Naive thymus-derived CD4-positive, alpha-beta T cell (primary cell): Measurements from ENCODE around the gene EVL. TPM values are rescaled to one million over a fixed set of nuclear protein-coding genes. Genes with fewer than 3 reads are reported as not detected.
A peak's percentile ranks its signal among the peaks of the same experiment; 100 is the strongest.

ENCODE experiments used
- ATAC-seq: fragments of 150-1000 bp; cut with Tn5 transposase; 2 replicates; pipeline ENCODE4 v1.10.0; 2021; ENCODE audit warnings: mild to moderate bottlenecking, moderate library complexity
- CTCF ChIA-PET: fragments of 350-600 bp; sonication (Branson Sonifier 250); formaldehyde crosslinking; loops from one replicate; lab custom pipeline; 2021; ENCODE audit warnings: antibody characterized with exemption; lab: Charles Lee
- POLR2A ChIA-PET: fragments of 350-600 bp; sonication (Branson Sonifier 250); formaldehyde crosslinking; loops from one replicate; lab custom pipeline; 2021; ENCODE audit warnings: antibody characterized with exemption, inconsistent platforms; lab: Charles Lee
- DNase-seq, 9 donors: peaks; one replicate each; pipeline versions ENCODE4 v3.0.0 to v3.0.0-alpha.2; 2020 to 2022; ENCODE audit warnings: mixed read lengths in 1 of 9
- H3K27ac ChIP-seq: one replicate; pipeline ENCODE4 v1.7.0; 2013; ENCODE audit warnings: mild to moderate bottlenecking, low read depth, low read length, moderate library complexity
- H3K27me3 ChIP-seq, 2 donors: one replicate each; pipeline ENCODE4 v1.7.0; 2013; ENCODE audit warnings: low read length in 2 of 2, mild to moderate bottlenecking in 2 of 2, moderate library complexity in 2 of 2; ENCODE audit not compliant: control insufficient read depth in 2 of 2, insufficient read depth in 2 of 2
- H3K36me3 ChIP-seq, 3 experiments: 1 replicate in 2 of 3; 2 replicates in 1 of 3; pipeline ENCODE4 v1.7.0; 2013; ENCODE audit warnings: low read length in 3 of 3, mild to moderate bottlenecking in 3 of 3, moderate library complexity in 1 of 3; ENCODE audit not compliant: insufficient read depth in 3 of 3, control insufficient read depth in 2 of 3
- H3K4me1 ChIP-seq, 2 donors: one replicate each; pipeline ENCODE4 v1.7.0; 2013; ENCODE audit warnings: low read length in 2 of 2, mild to moderate bottlenecking in 2 of 2, moderate library complexity in 1 of 2; ENCODE audit not compliant: control insufficient read depth in 2 of 2, insufficient read depth in 2 of 2
- H3K4me3 ChIP-seq: 2 replicates; pipeline ENCODE4 v1.7.0; 2013; ENCODE audit warnings: mild to moderate bottlenecking, low read length
- H3K9me3 ChIP-seq, 3 experiments: 1 replicate in 2 of 3; 2 replicates in 1 of 3; pipeline ENCODE4 v1.7.0; 2013; ENCODE audit warnings: low read length in 3 of 3; ENCODE audit not compliant: control insufficient read depth in 2 of 3
- H3K27ac Mint-ChIP-seq, 9 donors: one replicate each; pipeline ENCODE4 v1.8.0; 2020 to 2022; ENCODE audit warnings: mixed read lengths in 9 of 9, mild to moderate bottlenecking in 8 of 9, moderate library complexity in 5 of 9, inconsistent platforms in 2 of 9
- H3K27me3 Mint-ChIP-seq, 5 donors: one replicate each; pipeline ENCODE4 v1.8.0; 2021 to 2022; ENCODE audit warnings: mixed read lengths in 5 of 5, mild to moderate bottlenecking in 1 of 5
- H3K36me3 Mint-ChIP-seq, 5 donors: one replicate each; pipeline ENCODE4 v1.8.0; 2020 to 2022; ENCODE audit warnings: mixed read lengths in 5 of 5, mild to moderate bottlenecking in 3 of 5, inconsistent platforms in 1 of 5
- H3K4me1 Mint-ChIP-seq, 7 donors: one replicate each; pipeline ENCODE4 v1.8.0; 2020 to 2022; ENCODE audit warnings: mixed read lengths in 7 of 7, mild to moderate bottlenecking in 3 of 7, inconsistent platforms in 1 of 7
- H3K4me3 Mint-ChIP-seq, 10 donors: one replicate each; pipeline ENCODE4 v1.8.0; 2020 to 2022; ENCODE audit warnings: mild to moderate bottlenecking in 10 of 10, mixed read lengths in 10 of 10, moderate library complexity in 6 of 10, inconsistent platforms in 2 of 10
- H3K9me3 Mint-ChIP-seq, 11 donors: one replicate each; pipeline ENCODE4 v1.8.0; 2020 to 2022; ENCODE audit warnings: mixed read lengths in 11 of 11, mild to moderate bottlenecking in 4 of 11, inconsistent platforms in 1 of 11, moderate library complexity in 1 of 11
- intact Hi-C, 2 donors: fragments of 100-400 bp; cut with micrococcal nuclease; formaldehyde crosslinking; loops; one replicate each; pipeline ENCODE4 v1.15.1; 2023
- polyA plus RNA-seq, 2 donors: library from polyadenylated mRNA; unstranded; fragments of 300-500 nt; fragmentation: Illumina TruSeq; gene quantifications; one replicate each; pipeline ENCODE4 v1.2.3, GENCODE V29; 2021
- total RNA-seq, 6 experiments: library from RNA in 5 of 6; stranded (reverse) in 5 of 6; gene quantifications; 1 replicate in 5 of 6; 2 replicates in 1 of 6; pipeline ENCODE4 v1.2.3 and lab custom pipeline; 2021 to 2026

Gene EVL
- total and polyA plus RNA-seq, 7 experiments from 2014 or later = 163 to 1,469 (median 936) TPM

DNA sequence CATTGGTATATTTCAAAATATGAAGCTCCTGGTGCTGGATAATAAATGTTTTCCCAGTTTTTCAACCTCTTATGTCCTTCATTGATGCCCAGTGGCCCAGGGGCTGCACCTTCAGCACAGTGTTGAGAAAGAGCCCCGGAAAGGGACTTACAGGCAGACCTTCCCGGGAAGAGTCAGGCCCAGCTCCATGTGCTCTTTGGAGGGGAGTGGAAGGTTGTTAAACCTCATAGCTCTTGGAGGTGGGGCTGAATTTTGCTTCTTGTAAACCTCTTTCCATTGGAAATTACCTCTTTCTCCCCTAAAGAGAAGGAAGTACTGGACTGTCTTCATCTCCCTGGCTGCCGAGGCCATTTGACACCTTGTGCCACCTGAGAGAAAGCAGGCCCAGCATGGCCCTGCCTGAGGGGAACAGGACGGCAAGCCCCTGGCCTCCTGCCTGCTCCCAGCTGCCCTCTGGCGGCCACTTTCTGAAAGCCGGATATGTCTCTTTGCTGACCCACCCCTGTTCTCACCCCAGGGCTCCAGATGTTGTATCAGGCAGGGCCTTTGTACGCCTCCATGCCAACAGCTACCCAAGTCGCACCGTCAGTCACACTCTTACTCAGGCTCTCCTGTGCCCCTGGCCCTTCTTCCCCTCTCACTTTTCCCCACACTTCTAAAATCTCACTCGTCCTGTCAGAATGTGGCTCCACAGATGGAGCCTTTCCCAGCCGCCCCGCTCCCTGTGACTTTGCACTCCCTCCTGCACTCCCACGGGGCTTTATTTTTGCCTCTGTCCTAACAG, 43.0 kb downstream of the EVL start:
- CTCF ChIA-PET = interaction anchor here (0.8 to 35.2 kb wide), 14 partner anchors 9 to 131 kb away, joined by 3 to 758 read pairs (median 5); partner anchors contain the start of gene EVL
- Histone ChIP-seq H3K9me3 (no peaks in the 10 kb centered on the region), H3K36me3 (peaks cover 30 to 82% (median 34%) of the 10 kb centered on the region in 3 experiments), H3K4me1 (peaks cover 49 to 74% of the 10 kb centered on the region in 2 donors), H3K4me3 (no peak overlapping the region), H3K27ac (peak overlapping the region; percentile 83), H3K27me3 (no peaks in the 10 kb centered on the region)
- Mint-ChIP-seq H3K27me3 (no peaks in the 10 kb centered on the region), H3K36me3 (peaks cover 14 to 61% (median 36%) of the 10 kb centered on the region in 5 donors), H3K9me3 (no peaks in the 10 kb centered on the region), H3K27ac (peak overlapping the region; percentile 89 to 98 (median 96)), H3K4me1 (peaks cover 72 to 91% (median 82%) of the 10 kb centered on the region in 7 donors), H3K4me3 (peak overlapping the region; percentile 13 to 93 (median 64))
- ATAC-seq (peak; percentile 80), DNase-seq (peak; percentile 76 to 88 (median 84))
- POLR2A ChIA-PET = interaction anchor here (1.0 to 59.0 kb wide), 5 partner anchors 9 to 125 kb away, joined by 3 to 2344 read pairs (median 5); partner anchors contain the start of gene EVL
- intact Hi-C loops = loop anchor here (1.0 to 10.0 kb wide), 7 partner anchors 9 to 267 kb away; partner anchors contain the start of gene WDR25 (in 1 of the 2)

DNA sequence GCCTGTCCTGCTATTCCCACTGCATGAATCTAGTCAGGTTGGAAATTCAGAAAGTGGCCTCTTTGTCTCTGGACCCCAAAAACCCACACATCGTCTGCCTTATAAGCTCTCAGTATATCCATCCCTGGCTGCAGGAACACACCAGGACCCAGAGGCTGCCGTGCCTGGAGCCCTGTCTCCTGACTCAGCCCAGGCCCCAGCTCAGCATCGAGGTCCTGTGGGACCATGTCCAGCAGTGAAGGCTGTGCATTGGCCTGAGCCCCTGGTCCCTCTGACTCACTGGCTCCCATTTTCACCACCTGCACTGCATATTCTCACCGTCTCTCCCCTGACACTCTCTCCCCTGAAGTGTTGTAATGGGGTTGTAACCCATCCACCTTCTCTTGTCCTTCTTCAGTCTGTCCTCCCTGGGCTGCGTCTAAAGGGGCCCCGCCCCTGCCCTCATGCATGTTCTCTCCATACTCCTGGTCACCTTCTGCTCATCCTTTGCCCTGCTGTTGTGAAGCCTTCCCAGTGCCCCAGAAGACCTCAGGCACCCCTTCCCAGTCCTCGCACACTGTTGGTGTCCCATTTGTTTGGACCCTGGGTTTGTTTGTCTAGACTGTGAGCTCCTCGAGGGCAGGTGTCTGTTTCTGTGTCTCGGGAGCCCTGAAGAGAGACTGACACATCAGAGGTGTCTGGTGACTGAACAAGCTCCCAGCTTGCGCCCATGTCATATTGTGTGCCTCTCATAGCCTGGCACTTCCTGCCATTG, 43.8 kb downstream of the EVL start:
- H3K27ac Mint-ChIP-seq = peak overlapping the region; percentile 89 to 98 (median 96)
- H3K4me3 Mint-ChIP-seq = peak overlapping the region in 8 of 10 donors; percentile 35 to 93 (median 64)
- H3K36me3 Mint-ChIP-seq = peaks cover 12 to 60% (median 31%) of the 10 kb centered on the region in 5 donors
- Histone ChIP-seq H3K4me1 (peaks cover 41 to 69% of the 10 kb centered on the region in 2 donors), H3K27ac (peak overlapping the region; percentile 83), H3K9me3 (no peaks in the 10 kb centered on the region), H3K4me3 (no peak overlapping the region), H3K27me3 (no peaks in the 10 kb centered on the region), H3K36me3 (peaks cover 30 to 82% (median 40%) of the 10 kb centered on the region in 3 experiments)
- POLR2A ChIA-PET = interaction anchor here (0.6 to 59.0 kb wide), 6 partner anchors 10 to 126 kb away, joined by 3 to 2344 read pairs (median 4); partner anchors contain the start of gene EVL
- H3K27me3 Mint-ChIP-seq = no peaks in the 10 kb centered on the region
- intact Hi-C loops = loop anchor here (1.0 to 10.0 kb wide), 7 partner anchors 10 to 266 kb away; partner anchors contain the start of gene WDR25 (in 1 of the 2)
- H3K4me1 Mint-ChIP-seq = peaks cover 66 to 91% (median 82%) of the 10 kb centered on the region in 7 donors
- ATAC-seq (no peak), DNase-seq (no peak)
- CTCF ChIA-PET = interaction anchor here (0.5 to 35.2 kb wide), 14 partner anchors 8 to 132 kb away, joined by 3 to 758 read pairs (median 5); partner anchors contain the start of gene EVL
- no peaks in the 10 kb centered on the region for H3K9me3 Mint-ChIP-seq

DNA sequence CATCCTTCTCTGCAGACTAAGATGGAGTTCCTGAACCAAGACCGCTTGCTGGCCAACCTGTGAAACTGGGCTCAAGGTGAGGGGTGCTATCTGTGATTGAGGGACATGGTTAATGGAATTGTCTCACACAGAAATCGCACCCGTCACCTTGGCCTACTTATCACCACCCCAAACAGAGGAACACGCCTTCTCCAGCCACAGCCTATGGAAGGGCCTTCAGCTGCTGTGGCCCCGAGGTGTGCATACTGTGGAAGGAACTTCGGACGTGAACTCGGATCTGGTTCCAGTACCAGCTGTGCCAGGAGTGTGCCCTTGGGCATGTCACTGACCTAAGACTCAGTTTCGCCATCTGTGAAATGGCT, 44.4 kb downstream of the EVL start:
- ChIA-PET POLR2A (interaction anchor here (59.0 kb wide), 1 partner anchor 45 kb away, joined by 2344 read pairs; the partner anchor contains the start of gene EVL), CTCF (interaction anchor here (2.2 to 35.2 kb wide), 4 partner anchors 20 to 84 kb away, joined by 6 to 758 read pairs (median 30); partner anchors contain the start of gene EVL)
- Histone ChIP-seq H3K36me3 (peaks cover 31 to 84% (median 45%) of the 10 kb centered on the region in 3 experiments), H3K4me3 (no peak overlapping the region), H3K27ac (peak overlapping the region; percentile 83), H3K27me3 (no peaks in the 10 kb centered on the region), H3K4me1 (peaks cover 36 to 63% of the 10 kb centered on the region in 2 donors), H3K9me3 (no peaks in the 10 kb centered on the region)
- intact Hi-C loops = loop anchor here in 1 of 2 donors (10.0 kb wide), 1 partner anchor 265 kb away; the partner anchor contains the start of gene WDR25
- Mint-ChIP-seq H3K4me1 (peaks cover 61 to 86% (median 76%) of the 10 kb centered on the region in 7 donors), H3K4me3 (peak overlapping the region in 1 of 10 donors; percentile 93), H3K9me3 (no peaks in the 10 kb centered on the region), H3K36me3 (peaks cover 7 to 57% (median 27%) of the 10 kb centered on the region in 5 donors), H3K27me3 (no peaks in the 10 kb centered on the region), H3K27ac (peak overlapping the region; percentile 81 to 98 (median 96))
- DNase-seq (no peak), ATAC-seq (no peak)

DNA sequence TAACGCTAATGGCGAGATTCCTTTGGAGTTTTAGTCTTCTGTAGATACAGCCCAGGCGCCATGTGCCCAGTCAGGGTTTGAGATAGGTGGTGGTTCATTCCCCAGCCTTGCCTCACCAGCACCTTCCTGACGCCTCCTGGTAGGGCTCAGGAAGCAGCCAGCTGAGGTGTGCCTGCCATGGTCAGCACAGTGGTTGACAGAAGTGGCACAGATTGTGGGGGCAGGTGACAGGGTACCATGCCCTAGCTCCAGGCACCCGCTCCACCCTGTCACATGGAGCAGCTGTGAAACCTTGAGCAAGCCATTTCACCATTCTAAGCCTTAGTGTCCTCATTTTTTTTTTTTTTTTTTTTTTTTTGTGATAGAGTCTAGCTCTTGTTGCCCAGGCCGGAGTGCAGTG, 45.6 kb downstream of the EVL start:
- POLR2A ChIA-PET = interaction anchor here (0.8 to 59.0 kb wide), 3 partner anchors 11 to 46 kb away, joined by 3 to 2344 read pairs (median 4); partner anchors contain the start of gene EVL
- H3K9me3 Mint-ChIP-seq = no peaks in the 10 kb centered on the region
- H3K36me3 Mint-ChIP-seq = peaks cover 7 to 51% (median 25%) of the 10 kb centered on the region in 5 donors
- H3K4me3 ChIP-seq = no peak overlapping the region
- no peaks in the 10 kb centered on the region for H3K27me3 Mint-ChIP-seq
- peaks cover 55 to 82% (median 64%) of the 10 kb centered on the region in 7 donors for H3K4me1 Mint-ChIP-seq
- CTCF ChIA-PET = interaction anchor here (0.6 to 35.2 kb wide), 2 partner anchors 17 to 37 kb away, joined by 3 to 758 read pairs; partner anchors contain the start of gene EVL
- H3K27ac ChIP-seq = peak overlapping the region; percentile 27
- intact Hi-C loops = no loop called here
- no peak for ATAC-seq
- peak overlapping the region in 7 of 9 donors; percentile 30 to 97 (median 56) for H3K27ac Mint-ChIP-seq
- no peak overlapping the region for H3K4me3 Mint-ChIP-seq
- no peaks in the 10 kb centered on the region for H3K9me3 ChIP-seq
- no peak for DNase-seq
- H3K36me3 ChIP-seq = peaks cover 35 to 91% (median 50%) of the 10 kb centered on the region in 3 experiments
- peaks cover 25 to 51% of the 10 kb centered on the region in 2 donors for H3K4me1 ChIP-seq
- no peaks in the 10 kb centered on the region for H3K27me3 ChIP-seq

DNA sequence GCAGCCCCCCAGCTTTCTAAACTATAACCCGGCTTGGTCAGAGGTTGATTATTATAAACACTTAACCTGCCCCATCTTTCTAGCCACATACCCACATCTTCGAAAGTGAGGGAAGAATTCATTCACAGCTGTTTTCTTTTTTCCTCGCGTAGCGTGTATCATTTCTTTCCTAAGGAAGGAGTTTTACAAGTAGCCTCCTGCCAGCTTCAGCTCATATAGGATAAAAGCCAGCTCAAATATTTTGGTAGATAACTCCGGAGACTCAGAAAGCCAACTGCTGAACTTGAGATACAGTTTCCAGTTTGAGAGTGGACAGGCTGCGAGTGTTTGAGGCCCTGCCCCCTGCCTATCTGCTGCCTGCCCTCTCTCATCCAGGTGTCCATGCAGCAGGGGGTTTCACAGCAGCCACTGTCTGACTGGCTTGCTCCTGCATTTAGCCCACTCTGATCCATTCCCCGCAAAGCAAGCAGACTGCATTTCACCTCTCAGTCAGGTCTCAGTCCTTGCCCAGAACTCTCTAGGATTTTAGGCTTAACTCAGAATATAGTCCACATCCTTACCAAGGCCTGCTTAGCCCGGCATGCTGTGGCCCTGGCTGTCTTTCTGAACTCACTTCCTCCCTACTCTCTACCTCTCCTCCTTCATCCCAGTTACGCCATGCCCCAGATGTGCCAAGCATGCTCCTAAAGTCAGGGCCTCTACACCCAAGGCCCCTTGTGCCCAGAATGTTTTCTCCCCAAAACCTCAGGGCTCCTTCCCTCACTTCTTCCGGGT, 46.9 kb downstream of the EVL start:
- Histone ChIP-seq H3K27ac (peak overlapping the region; percentile 56), H3K9me3 (no peaks in the 10 kb centered on the region), H3K36me3 (peaks cover 35 to 96% (median 49%) of the 10 kb centered on the region in 3 experiments), H3K4me1 (peaks cover 12 to 38% of the 10 kb centered on the region in 2 donors), H3K27me3 (no peaks in the 10 kb centered on the region), H3K4me3 (no peak overlapping the region)
- ChIA-PET CTCF (interaction anchor here (35.2 kb wide), 1 partner anchor 39 kb away, joined by 758 read pairs; the partner anchor contains the start of gene EVL), POLR2A (interaction anchor here (0.8 to 59.0 kb wide), 4 partner anchors 13 to 47 kb away, joined by 3 to 2344 read pairs (median 4); partner anchors contain the start of gene EVL)
- Mint-ChIP-seq H3K4me1 (peaks cover 48 to 74% (median 57%) of the 10 kb centered on the region in 7 donors), H3K27me3 (no peaks in the 10 kb centered on the region), H3K9me3 (no peaks in the 10 kb centered on the region), H3K27ac (peak overlapping the region; percentile 31 to 92 (median 84)), H3K4me3 (peak overlapping the region in 1 of 10 donors; percentile 43), H3K36me3 (peaks cover 12 to 47% (median 23%) of the 10 kb centered on the region in 5 donors)
- DNase-seq (no peak), ATAC-seq (no peak)
- intact Hi-C loops = no loop called here
